Naive B cell (primary cell): ENCODE data around the gene GAS2L2. TPM values are rescaled to one million over a fixed set of nuclear protein-coding genes. Genes with fewer than 3 reads are reported as not detected.

Experiments used
- ATAC-seq, 2 donors: fragments of 150-1000 bp; cut with Tn5 transposase; 2 replicates each; pipeline ENCODE4 v1.10.0; 2021; ENCODE audit warnings: low read depth in 2 of 2, mild to moderate bottlenecking in 2 of 2, moderate library complexity in 2 of 2
- DNase-seq: peaks from one replicate; pipeline ENCODE4 v3.0.0; 2022
- H3K27ac Mint-ChIP-seq, 6 donors: one replicate each; pipeline ENCODE4 v1.8.0; 2020 to 2022; ENCODE audit warnings: mild to moderate bottlenecking in 6 of 6, mixed read lengths in 6 of 6, moderate library complexity in 5 of 6, inconsistent platforms in 2 of 6
- H3K27me3 Mint-ChIP-seq, 3 donors: one replicate each; pipeline ENCODE4 v1.8.0; 2021 to 2022; ENCODE audit warnings: mixed read lengths in 3 of 3, mild to moderate bottlenecking in 1 of 3
- H3K36me3 Mint-ChIP-seq, 2 donors: one replicate each; pipeline ENCODE4 v1.8.0; 2020 to 2022; ENCODE audit warnings: mixed read lengths in 2 of 2, inconsistent platforms in 1 of 2, mild to moderate bottlenecking in 1 of 2
- H3K4me1 Mint-ChIP-seq, 3 donors: one replicate each; pipeline ENCODE4 v1.8.0; 2020 to 2022; ENCODE audit warnings: mixed read lengths in 3 of 3, inconsistent platforms in 1 of 3, mild to moderate bottlenecking in 1 of 3, moderate library complexity in 1 of 3
- H3K4me3 Mint-ChIP-seq, 8 donors: one replicate each; pipeline ENCODE4 v1.8.0; 2020 to 2022; ENCODE audit warnings: mild to moderate bottlenecking in 8 of 8, mixed read lengths in 8 of 8, moderate library complexity in 8 of 8, inconsistent platforms in 2 of 8
- H3K9me3 Mint-ChIP-seq, 7 donors: one replicate each; pipeline ENCODE4 v1.8.0; 2020 to 2022; ENCODE audit warnings: mixed read lengths in 7 of 7, mild to moderate bottlenecking in 5 of 7, inconsistent platforms in 2 of 7, moderate library complexity in 1 of 7
- polyA plus RNA-seq, 6 donors: library from polyadenylated mRNA; unstranded; fragments of 300-500 nt; fragmentation: Illumina TruSeq; gene quantifications; one replicate each; pipeline ENCODE4 v1.2.3, GENCODE V29; 2021; ENCODE audit warnings: low read depth in 6 of 6

GAS2L2 gene
- polyA plus RNA-seq, 6 donors from 2014 or later, result not detected

- H3K4me3 Mint-ChIP-seq, result no peak overlapping the region
- ATAC-seq (no peak), DNase-seq (no peak)
- no peaks in the 10 kb centered on the region for H3K9me3 Mint-ChIP-seq
- peaks cover 8 to 12% (median 11%) of the 10 kb centered on the region in 3 donors for H3K4me1 Mint-ChIP-seq
- peaks cover 33 to 70% (median 53%) of the 10 kb centered on the region in 3 donors for H3K27me3 Mint-ChIP-seq
- no peaks in the 10 kb centered on the region for H3K36me3 Mint-ChIP-seq
- no peak overlapping the region for H3K27ac Mint-ChIP-seq
These were observed 3.3 kb downstream of the GAS2L2 start for GRCh38 chr17:35749560-35750412.

- ATAC-seq, result no peak
- DNase-seq, result no peak
- Mint-ChIP-seq H3K27ac (no peak overlapping the region), H3K27me3 (peaks cover 33 to 79% (median 60%) of the 10 kb centered on the region in 3 donors), H3K36me3 (no peaks in the 10 kb centered on the region), H3K4me1 (peaks cover 8 to 12% (median 11%) of the 10 kb centered on the region in 3 donors), H3K9me3 (peaks cover 0 to 2% (median 0%) of the 10 kb centered on the region in 7 donors), H3K4me3 (no peak overlapping the region)
These were observed 4.1 kb downstream of the GAS2L2 start for GRCh38 chr17:35748979-35749378.

- no peak for ATAC-seq
- H3K9me3 Mint-ChIP-seq, result peaks cover 0 to 2% (median 0%) of the 10 kb centered on the region in 7 donors
- peaks cover 37 to 79% (median 64%) of the 10 kb centered on the region in 3 donors for H3K27me3 Mint-ChIP-seq
- DNase-seq, result no peak
- no peak overlapping the region for H3K4me3 Mint-ChIP-seq
- H3K4me1 Mint-ChIP-seq, result peaks cover 8 to 12% (median 11%) of the 10 kb centered on the region in 3 donors
- H3K36me3 Mint-ChIP-seq, result no peaks in the 10 kb centered on the region
- H3K27ac Mint-ChIP-seq, result no peak overlapping the region
These were observed 4.6 kb downstream of the GAS2L2 start for GRCh38 chr17:35748341-35748841.

- H3K4me1 Mint-ChIP-seq, result peaks cover 4 to 12% (median 11%) of the 10 kb centered on the region in 3 donors
- H3K27me3 Mint-ChIP-seq, result peaks cover 37 to 77% (median 63%) of the 10 kb centered on the region in 3 donors
- ATAC-seq, result peak; percentile 90 to 96
- peaks cover 0 to 2% (median 0%) of the 10 kb centered on the region in 7 donors for H3K9me3 Mint-ChIP-seq
- H3K36me3 Mint-ChIP-seq, result no peaks in the 10 kb centered on the region
- no peak overlapping the region for H3K4me3 Mint-ChIP-seq
- DNase-seq, result peak; percentile 66
- no peak overlapping the region for H3K27ac Mint-ChIP-seq
These were observed 5.5 kb downstream of the GAS2L2 start for GRCh38 chr17:35747540-35748017.

- no peak overlapping the region for H3K4me3 Mint-ChIP-seq
These were observed 7.2 kb downstream of the GAS2L2 start for GRCh38 chr17:35745749-35746320.

GRCh38 chr17:35745246-35745645 lies 7.8 kb downstream of the GAS2L2 start:
- peaks cover 32 to 76% (median 56%) of the 10 kb centered on the region in 3 donors for H3K27me3 Mint-ChIP-seq
- DNase-seq (no peak), ATAC-seq (no peak)
- H3K4me3 Mint-ChIP-seq, result no peak overlapping the region
- no peaks in the 10 kb centered on the region for H3K36me3 Mint-ChIP-seq
- H3K27ac Mint-ChIP-seq, result no peak overlapping the region
- peaks cover 0 to 2% (median 0%) of the 10 kb centered on the region in 7 donors for H3K9me3 Mint-ChIP-seq
- H3K4me1 Mint-ChIP-seq, result peaks cover 8 to 20% (median 13%) of the 10 kb centered on the region in 3 donors

More at GRCh38 chr17:35745749-35746320, 7.2 kb downstream of the GAS2L2 start:
- Mint-ChIP-seq H3K27me3 (peaks cover 35 to 76% (median 61%) of the 10 kb centered on the region in 3 donors), H3K36me3 (no peaks in the 10 kb centered on the region), H3K9me3 (peaks cover 0 to 2% (median 0%) of the 10 kb centered on the region in 7 donors), H3K4me1 (peaks cover 8 to 20% (median 16%) of the 10 kb centered on the region in 3 donors), H3K27ac (no peak overlapping the region)
- DNase-seq (no peak), ATAC-seq (no peak)

GRCh38 chr17:35744830-35745229 lies 8.2 kb downstream of the GAS2L2 start:
- H3K27me3 Mint-ChIP-seq, result peaks cover 31 to 76% (median 56%) of the 10 kb centered on the region in 3 donors

GRCh38 chr17:35743626-35744328 lies 9.3 kb downstream of the GAS2L2 start:
- DNase-seq, result no peak
- H3K27ac Mint-ChIP-seq, result no peak overlapping the region

More at GRCh38 chr17:35744830-35745229, 8.2 kb downstream of the GAS2L2 start:
- peak overlapping the region in 1 of 8 donors; percentile 36 for H3K4me3 Mint-ChIP-seq
- no peak for DNase-seq
- no peak for ATAC-seq
- peaks cover 0 to 2% (median 0%) of the 10 kb centered on the region in 7 donors for H3K9me3 Mint-ChIP-seq
- H3K4me1 Mint-ChIP-seq, result peaks cover 8 to 20% (median 10%) of the 10 kb centered on the region in 3 donors
- no peak overlapping the region for H3K27ac Mint-ChIP-seq
- no peaks in the 10 kb centered on the region for H3K36me3 Mint-ChIP-seq

GRCh38 chr17:35742896-35743477 lies 10.1 kb downstream of the GAS2L2 start:
- Mint-ChIP-seq H3K36me3 (no peaks in the 10 kb centered on the region), H3K27ac (no peak overlapping the region), H3K4me3 (no peak overlapping the region), H3K9me3 (peaks cover 0 to 2% (median 0%) of the 10 kb centered on the region in 7 donors), H3K4me1 (peaks cover 8% of the 10 kb centered on the region in 3 donors), H3K27me3 (peaks cover 25 to 62% (median 46%) of the 10 kb centered on the region in 3 donors)
- ATAC-seq (no peak), DNase-seq (no peak)

More at GRCh38 chr17:35743626-35744328, 9.3 kb downstream of the GAS2L2 start:
- Mint-ChIP-seq H3K4me3 (peak overlapping the region in 1 of 8 donors; percentile 47), H3K36me3 (no peaks in the 10 kb centered on the region), H3K4me1 (peaks cover 8 to 9% (median 8%) of the 10 kb centered on the region in 3 donors), H3K9me3 (peaks cover 0 to 2% (median 0%) of the 10 kb centered on the region in 7 donors), H3K27me3 (peaks cover 28 to 70% (median 52%) of the 10 kb centered on the region in 3 donors)
- ATAC-seq, result no peak

- no peak overlapping the region for H3K4me3 Mint-ChIP-seq
- no peak for DNase-seq
- H3K27me3 Mint-ChIP-seq, result peaks cover 23 to 57% (median 46%) of the 10 kb centered on the region in 3 donors
- ATAC-seq, result no peak
- peaks cover 8% of the 10 kb centered on the region in 3 donors for H3K4me1 Mint-ChIP-seq
- no peaks in the 10 kb centered on the region for H3K36me3 Mint-ChIP-seq
- H3K27ac Mint-ChIP-seq, result no peak overlapping the region
- H3K9me3 Mint-ChIP-seq, result peaks cover 0 to 2% (median 0%) of the 10 kb centered on the region in 7 donors
These were observed 10.5 kb downstream of the GAS2L2 start for GRCh38 chr17:35742496-35742895.

- Mint-ChIP-seq H3K27me3 (peaks cover 20 to 51% (median 46%) of the 10 kb centered on the region in 3 donors), H3K4me1 (peaks cover 6 to 8% (median 8%) of the 10 kb centered on the region in 3 donors), H3K4me3 (peak overlapping the region in 5 of 8 donors; percentile 32 to 80 (median 49)), H3K36me3 (no peaks in the 10 kb centered on the region), H3K9me3 (peaks cover 0 to 2% (median 0%) of the 10 kb centered on the region in 7 donors), H3K27ac (no peak overlapping the region)
- no peak for DNase-seq
- ATAC-seq, result peak; percentile 18 to 49
These were observed 11.8 kb downstream of the GAS2L2 start for GRCh38 chr17:35740997-35741931.
